ENCODE measurements around the gene SIRPB2. TPM values are rescaled to one million over a fixed set of nuclear protein-coding genes. Genes with fewer than 3 reads are reported as not detected.

SIRPB2 gene
- total RNA-seq, 4 donors from 2014 or later: 0.79 to 6.4 (median 3.1) TPM

DNA sequence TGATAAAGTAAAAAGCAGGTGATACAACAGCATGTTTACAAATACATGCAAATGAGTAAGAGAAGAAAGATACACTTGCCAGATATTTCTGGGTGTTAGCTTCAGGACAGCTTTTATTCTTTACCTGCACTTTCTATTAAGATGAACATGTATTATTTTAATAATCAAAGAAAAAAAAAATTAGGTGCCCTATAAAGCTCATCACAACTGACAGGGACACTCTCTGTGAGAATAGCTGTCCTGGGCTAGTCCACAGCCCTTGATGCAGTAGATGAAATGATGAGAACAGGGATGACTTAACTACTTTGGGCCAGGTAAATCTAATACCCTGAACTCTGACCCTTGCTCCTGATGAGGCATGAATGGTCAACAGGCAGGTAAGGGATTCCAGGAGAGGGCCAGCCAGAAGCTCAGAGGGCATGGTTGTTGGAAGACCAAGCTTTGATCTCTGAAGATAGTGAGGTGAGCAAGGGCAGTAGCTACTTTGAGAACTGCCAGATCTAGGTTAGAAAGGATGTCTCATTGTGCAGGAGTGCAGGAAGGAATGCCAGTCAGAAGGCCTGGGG, 40.2 kb downstream of the SIRPB2 start:
- peak in 1 of 2 donors; percentile 3 for DNase-seq (ENCODE audit: low spot score in 2 of 2)
- intact Hi-C loops (cut with DNase I; ENCODE audit: low total_unique reads): no loop called here
- no peak for TF ChIP-seq POLR2A (IDR thresholded peaks at IDR 0.05)
- H3K4me3 ChIP-seq (ENCODE audit: low read depth, poor library complexity, severe bottlenecking): no peak overlapping the region

GRCh38 chr20:1449370-1449769, 41.9 kb downstream of the SIRPB2 start:
- TF ChIP-seq, protein P1, sequence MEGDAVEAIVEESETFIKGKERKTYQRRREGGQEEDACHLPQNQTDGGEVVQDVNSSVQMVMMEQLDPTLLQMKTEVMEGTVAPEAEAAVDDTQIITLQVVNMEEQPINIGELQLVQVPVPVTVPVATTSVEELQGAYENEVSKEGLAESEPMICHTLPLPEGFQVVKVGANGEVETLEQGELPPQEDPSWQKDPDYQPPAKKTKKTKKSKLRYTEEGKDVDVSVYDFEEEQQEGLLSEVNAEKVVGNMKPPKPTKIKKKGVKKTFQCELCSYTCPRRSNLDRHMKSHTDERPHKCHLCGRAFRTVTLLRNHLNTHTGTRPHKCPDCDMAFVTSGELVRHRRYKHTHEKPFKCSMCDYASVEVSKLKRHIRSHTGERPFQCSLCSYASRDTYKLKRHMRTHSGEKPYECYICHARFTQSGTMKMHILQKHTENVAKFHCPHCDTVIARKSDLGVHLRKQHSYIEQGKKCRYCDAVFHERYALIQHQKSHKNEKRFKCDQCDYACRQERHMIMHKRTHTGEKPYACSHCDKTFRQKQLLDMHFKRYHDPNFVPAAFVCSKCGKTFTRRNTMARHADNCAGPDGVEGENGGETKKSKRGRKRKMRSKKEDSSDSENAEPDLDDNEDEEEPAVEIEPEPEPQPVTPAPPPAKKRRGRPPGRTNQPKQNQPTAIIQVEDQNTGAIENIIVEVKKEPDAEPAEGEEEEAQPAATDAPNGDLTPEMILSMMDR (IDR thresholded peaks at IDR 0.05): no peak
- no peak for TF ChIP-seq POLR2A (IDR thresholded peaks at IDR 0.05)
- intact Hi-C loops (cut with DNase I; ENCODE audit: low total_unique reads): no loop called here

DNA sequence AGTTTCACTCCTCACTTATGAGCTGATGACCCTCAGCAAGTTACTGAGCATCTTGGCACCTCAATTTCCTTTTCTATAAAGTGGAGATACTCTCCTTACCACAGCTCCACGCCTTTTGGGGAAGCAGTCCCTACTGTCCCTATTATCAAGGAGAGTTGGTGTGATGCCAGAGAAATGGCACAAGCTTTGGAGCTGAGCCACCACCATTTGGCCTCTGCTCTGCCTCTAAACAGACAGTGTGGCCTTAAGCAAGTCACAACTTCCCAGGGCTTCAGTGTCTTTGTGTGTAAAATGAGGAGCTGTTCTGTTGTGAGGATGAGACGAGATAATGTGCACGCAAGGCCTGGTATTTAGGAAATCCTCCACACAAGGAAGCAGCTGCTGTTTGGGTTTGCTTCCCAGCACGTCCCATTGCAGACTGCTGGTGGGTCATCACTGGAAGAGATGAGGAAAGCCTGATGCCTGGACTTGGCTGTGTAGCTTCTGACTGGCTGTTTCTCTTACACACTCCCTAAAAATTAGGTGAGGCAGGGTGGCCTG, 43.1 kb downstream of the SIRPB2 start:
- WGBS, 2 donors: 86 to 94% methylated on average over 4 of the region's 4 CpGs
- intact Hi-C loops (cut with DNase I; ENCODE audit: low total_unique reads): no loop called here

More at GRCh38 chr20:1449370-1449769, 41.9 kb downstream of the SIRPB2 start:
- peak in 1 of 2 donors; percentile 45 for DNase-seq (ENCODE audit: low spot score in 2 of 2)
- no peak overlapping the region for H3K4me3 ChIP-seq (ENCODE audit: low read depth, poor library complexity, severe bottlenecking)
- 91% methylated on average over 6 of the region's 6 CpGs for WGBS, 2 donors

GRCh38 chr20:1446536-1446935, 44.7 kb downstream of the SIRPB2 start:
- no peak for DNase-seq (ENCODE audit: low spot score in 2 of 2)
- intact Hi-C loops (cut with DNase I; ENCODE audit: low total_unique reads): no loop called here
- TF ChIP-seq, protein P1 (IDR thresholded peaks at IDR 0.05): no peak
- TF ChIP-seq POLR2A (IDR thresholded peaks at IDR 0.05): no peak
- 100% methylated on average over 1 of the region's 1 CpG for WGBS, 2 donors
- H3K4me3 ChIP-seq (ENCODE audit: low read depth, poor library complexity, severe bottlenecking): no peak overlapping the region

More for the DNA sequence above, 43.1 kb downstream of the SIRPB2 start:
- no peak for TF ChIP-seq POLR2A (IDR thresholded peaks at IDR 0.05)
- TF ChIP-seq, protein P1 (IDR thresholded peaks at IDR 0.05): no peak
- DNase-seq (ENCODE audit: low spot score in 2 of 2): peak in 1 of 2 donors; percentile 34
- no peak overlapping the region for H3K4me3 ChIP-seq (ENCODE audit: low read depth, poor library complexity, severe bottlenecking)

DNA sequence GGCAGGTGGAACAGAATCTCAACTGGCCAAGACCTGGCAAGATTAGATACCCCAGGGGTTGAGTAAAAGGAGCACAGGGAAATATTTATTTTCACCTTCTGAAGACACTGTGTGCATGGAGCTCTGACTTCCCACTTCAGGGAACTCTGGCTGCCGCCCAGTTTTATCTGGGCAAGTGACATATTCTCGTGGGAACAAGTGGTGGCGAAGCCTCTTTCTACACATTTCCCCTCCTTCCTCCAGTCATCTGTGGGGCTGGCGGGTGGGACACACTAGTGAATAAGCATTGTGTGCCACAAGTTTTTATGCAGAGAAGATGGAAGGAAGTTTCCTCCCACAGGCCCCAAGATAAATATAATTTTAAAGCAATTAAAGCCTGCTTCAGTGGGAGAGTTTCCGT, 48.1 kb downstream of the SIRPB2 start:
- TF ChIP-seq, protein P1 (IDR thresholded peaks at IDR 0.05): no peak
- TF ChIP-seq POLR2A (IDR thresholded peaks at IDR 0.05): no peak
- WGBS, 2 donors: 69 to 74% methylated on average over 5 of the region's 5 CpGs
- no peak overlapping the region for H3K4me3 ChIP-seq (ENCODE audit: low read depth, poor library complexity, severe bottlenecking)
- no peak for DNase-seq (ENCODE audit: low spot score in 2 of 2)
- intact Hi-C loops (cut with DNase I; ENCODE audit: low total_unique reads): no loop called here

DNA sequence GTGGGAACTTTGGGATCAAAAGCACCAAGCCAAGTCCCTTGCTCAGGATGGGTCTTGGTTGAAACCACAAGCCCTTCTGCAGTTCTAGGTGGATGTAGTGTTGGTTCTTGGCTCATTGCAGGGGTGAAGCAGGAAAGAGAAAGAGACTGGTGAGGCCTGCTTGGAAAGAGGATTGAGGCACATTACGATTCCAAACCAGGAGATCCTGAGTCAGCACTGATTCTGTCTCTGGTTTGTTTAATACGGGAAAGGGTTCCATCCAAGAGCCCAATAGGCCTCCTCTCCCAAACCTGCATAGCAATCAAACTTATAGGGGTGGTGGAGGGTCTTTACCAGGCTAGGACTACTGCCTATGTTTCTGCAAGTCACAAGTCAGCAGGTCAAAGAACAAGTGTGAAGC, 48.9 kb downstream of the SIRPB2 start:
- intact Hi-C loops (cut with DNase I; ENCODE audit: low total_unique reads): no loop called here
- no peak for DNase-seq (ENCODE audit: low spot score in 2 of 2)
- WGBS, 2 donors: 80 to 86% methylated on average over 2 of the region's 2 CpGs
- no peak overlapping the region for H3K4me3 ChIP-seq (ENCODE audit: low read depth, poor library complexity, severe bottlenecking)
- TF ChIP-seq, protein P1 (IDR thresholded peaks at IDR 0.05): no peak
- no peak for TF ChIP-seq POLR2A (IDR thresholded peaks at IDR 0.05)
